Measurements from ENCODE around the gene EPHA6. TPM values are rescaled to one million over a fixed set of nuclear protein-coding genes. Genes with fewer than 3 reads are reported as not detected.

Gene EPHA6
- total RNA-seq, 1 experiment from 2014 or later, result 0.61 TPM

DNA sequence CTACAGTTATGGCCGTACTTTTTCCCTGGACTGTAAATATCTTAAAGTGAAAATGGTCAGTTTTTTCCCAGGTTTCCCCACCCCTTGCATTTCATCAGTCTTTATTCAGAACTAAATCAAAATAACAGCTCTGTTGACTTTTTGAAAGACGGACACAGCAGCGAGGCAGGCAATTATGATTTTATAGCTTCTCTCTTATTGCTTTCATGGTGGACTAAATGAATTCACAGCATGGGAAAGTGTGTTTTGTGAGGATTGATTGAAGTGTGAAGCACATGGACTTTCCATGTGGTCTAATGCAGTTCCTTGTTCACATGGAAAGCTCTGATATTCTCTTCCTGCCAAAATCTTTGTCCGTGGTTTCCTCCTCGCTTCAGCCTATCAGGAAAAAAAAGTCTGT, 681.5 kb downstream of the EPHA6 start:
- Histone ChIP-seq H3T11ph (ENCODE audit: low read length) (no peak overlapping the region), H2BK5ac (ENCODE audit: insufficient read length, low read length) (no peak overlapping the region), H3K18ac (ENCODE audit: insufficient read length, low read depth, low read length) (no peak overlapping the region), H3K9me3 (ENCODE audit: control insufficient read depth, low read depth, low read length) (no peaks in the 10 kb centered on the region), H3K4ac (ENCODE audit: low read depth, low read length) (no peak overlapping the region), H3K56ac (ENCODE audit: insufficient read length, low read depth, low read length) (no peak overlapping the region), H4K91ac (ENCODE audit: insufficient read length, low read depth, low read length) (no peak overlapping the region), H3K79me2 (ENCODE audit: insufficient read depth, low read length) (no peaks in the 10 kb centered on the region), H2AK5ac (ENCODE audit: insufficient read length, low read length) (no peak overlapping the region), H2BK15ac (ENCODE audit: low read depth, low read length) (no peak overlapping the region), H2BK120ac (ENCODE audit: low read depth, low read length, poor library complexity, severe bottlenecking) (no peak overlapping the region), H2BK12ac (ENCODE audit: insufficient read length, low read depth, low read length) (no peak overlapping the region), H4K20me1 (ENCODE audit: control insufficient read depth, insufficient read depth, insufficient read length) (no peaks in the 10 kb centered on the region), H2BK20ac (ENCODE audit: low read depth, low read length, poor library complexity, severe bottlenecking) (no peak overlapping the region), H4K8ac (replicated peaks; ENCODE audit: insufficient read length, low read depth, low read length) (no peak overlapping the region), H4K5ac (ENCODE audit: insufficient read length, low read depth, low read length) (no peak overlapping the region), H3K4me2 (ENCODE audit: insufficient read depth, insufficient read length, low read length) (no peak overlapping the region), H3K27ac (ENCODE audit: insufficient read length, low read depth, low read length) (no peak overlapping the region), H3K27me3 (ENCODE audit: insufficient read depth, low read length) (no peaks in the 10 kb centered on the region), H2AFZ (ENCODE audit: low read length) (no peak overlapping the region), H3K14ac (ENCODE audit: insufficient read depth, low read length) (no peak overlapping the region), H3K23me2 (ENCODE audit: insufficient read length, low read depth, low read length, poor library complexity, severe bottlenecking) (no peaks in the 10 kb centered on the region), H3K79me1 (ENCODE audit: insufficient read depth, low read depth, low read length, poor library complexity, severe bottlenecking) (no peaks in the 10 kb centered on the region), H3K9ac (ENCODE audit: extremely low read depth, insufficient read length, low read length) (no peak overlapping the region), H3K4me1 (ENCODE audit: insufficient read depth, low read length) (no peaks in the 10 kb centered on the region), H3K23ac (ENCODE audit: insufficient read length, low read depth, low read length) (no peak overlapping the region)
- Mint-ChIP-seq H3K27me3 (ENCODE audit: low read depth) (no peaks in the 10 kb centered on the region), H3K27ac (no peak overlapping the region), H3K9me3 (peaks cover 7 to 10% of the 10 kb centered on the region in 2 experiments; a peak in 3 of 5 replicates), H3K4me3 (no peak overlapping the region), H3K36me3 (ENCODE audit: insufficient read depth in 1 of 3, low read depth in 3 of 3) (peaks cover 0 to 13% (median 3%) of the 10 kb centered on the region in 3 experiments; a peak in 3 of 7 replicates), H3K4me1 (no peaks in the 10 kb centered on the region)
- DNase-seq, result no peak
- no peak for TF ChIP-seq CTCF (conservative IDR thresholded peaks at IDR 0.05)
- WGBS (ENCODE audit: extremely low coverage, insufficient read length, low lambda C conversion rate), result no CpG with 5 or more reads among the region's 5 CpGs
